Retinal pigment epithelial cell (primary cell): ENCODE measurements around the gene NELFA.

Experiments used
- DNase-seq: peaks from one replicate; pipeline ENCODE4 v3.0.0-alpha.2; 2010; ENCODE audit warnings: low read depth
- H3K4me3 ChIP-seq: 2 replicates; pipeline ENCODE4 v1.5.1; 2011; ENCODE audit warnings: mild to moderate bottlenecking, low read length, control low read depth, moderate library complexity
- TF ChIP-seq, protein P1 (sequence below): conservative IDR thresholded peaks from 2 replicates; pipeline ENCODE4 v1.5.1; 2011; ENCODE audit warnings: low read depth, low read length, control low read depth, inconsistent platforms

NELFA gene

GRCh38 chr4:1990676-1991075 lies 18.1 kb downstream of the NELFA start:
- TF ChIP-seq, protein P1, sequence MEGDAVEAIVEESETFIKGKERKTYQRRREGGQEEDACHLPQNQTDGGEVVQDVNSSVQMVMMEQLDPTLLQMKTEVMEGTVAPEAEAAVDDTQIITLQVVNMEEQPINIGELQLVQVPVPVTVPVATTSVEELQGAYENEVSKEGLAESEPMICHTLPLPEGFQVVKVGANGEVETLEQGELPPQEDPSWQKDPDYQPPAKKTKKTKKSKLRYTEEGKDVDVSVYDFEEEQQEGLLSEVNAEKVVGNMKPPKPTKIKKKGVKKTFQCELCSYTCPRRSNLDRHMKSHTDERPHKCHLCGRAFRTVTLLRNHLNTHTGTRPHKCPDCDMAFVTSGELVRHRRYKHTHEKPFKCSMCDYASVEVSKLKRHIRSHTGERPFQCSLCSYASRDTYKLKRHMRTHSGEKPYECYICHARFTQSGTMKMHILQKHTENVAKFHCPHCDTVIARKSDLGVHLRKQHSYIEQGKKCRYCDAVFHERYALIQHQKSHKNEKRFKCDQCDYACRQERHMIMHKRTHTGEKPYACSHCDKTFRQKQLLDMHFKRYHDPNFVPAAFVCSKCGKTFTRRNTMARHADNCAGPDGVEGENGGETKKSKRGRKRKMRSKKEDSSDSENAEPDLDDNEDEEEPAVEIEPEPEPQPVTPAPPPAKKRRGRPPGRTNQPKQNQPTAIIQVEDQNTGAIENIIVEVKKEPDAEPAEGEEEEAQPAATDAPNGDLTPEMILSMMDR: no peak
- H3K4me3 ChIP-seq: no peak overlapping the region
- no peak for DNase-seq

- TF ChIP-seq, protein P1: no peak
- H3K4me3 ChIP-seq: no peak overlapping the region
- DNase-seq: no peak
Measured at GRCh38 chr4:1990348-1990645, 18.5 kb downstream of the NELFA start.

GRCh38 chr4:1989533-1990347 lies 19.0 kb downstream of the NELFA start:
- DNase-seq: no peak
- no peak overlapping the region for H3K4me3 ChIP-seq
- TF ChIP-seq, protein P1: no peak

GRCh38 chr4:1988327-1988724 lies 20.4 kb downstream of the NELFA start:
- DNase-seq: no peak

DNA sequence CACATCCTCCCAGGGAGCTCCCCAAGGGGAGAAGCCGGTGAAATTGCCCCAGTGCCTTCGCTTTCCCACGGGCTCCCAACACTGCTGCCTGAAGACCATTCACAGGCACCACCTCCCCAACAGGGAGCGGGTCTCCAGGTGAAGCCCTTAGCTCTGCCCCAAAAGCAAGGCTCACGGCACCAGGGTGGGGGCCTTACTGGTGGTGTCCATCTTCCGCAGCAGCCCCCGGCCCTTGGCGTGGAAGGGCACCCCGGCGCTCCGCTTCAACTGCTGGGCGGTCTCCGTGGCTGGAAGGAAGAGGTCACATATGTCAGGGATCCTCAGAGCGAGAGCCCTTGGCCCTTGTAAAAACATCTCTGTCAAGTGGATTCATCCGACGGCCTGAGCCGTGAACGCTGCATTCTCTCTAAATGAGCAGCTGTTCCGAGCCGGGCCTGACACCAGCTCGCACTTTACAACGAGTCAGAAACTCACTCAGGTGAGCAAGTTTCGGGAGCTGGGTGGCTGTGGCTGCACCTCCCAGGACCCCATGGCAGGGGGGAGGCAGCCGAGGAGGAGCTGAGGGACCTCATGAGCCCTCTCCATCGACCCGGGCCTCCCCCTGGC lies 20.9 kb downstream of the NELFA start:
- TF ChIP-seq, protein P1: no peak
- H3K4me3 ChIP-seq: no peak overlapping the region
- no peak for DNase-seq

More at GRCh38 chr4:1988327-1988724, 20.4 kb downstream of the NELFA start:
- TF ChIP-seq, protein P1: no peak
- no peak overlapping the region for H3K4me3 ChIP-seq

- H3K4me3 ChIP-seq: no peak overlapping the region
- TF ChIP-seq, protein P1: no peak
Measured at GRCh38 chr4:1987296-1987695, 21.5 kb downstream of the NELFA start.

More at GRCh38 chr4:1987296-1987695, 21.5 kb downstream of the NELFA start:
- no peak for DNase-seq
